ENCODE measurements around the gene A3GALT2.

The A3GALT2 gene

GRCh38 chr1:33348194-33348593 lies 27.3 kb upstream of the A3GALT2 start:
- peak overlapping the region; percentile 75 for H3K4me3 ChIP-seq (ENCODE audit: low read depth, low read length)
- in situ Hi-C loops (cut with HindIII; ENCODE audit: low sequenced_read_pairs): no loop called here
- TF ChIP-seq, protein P1, sequence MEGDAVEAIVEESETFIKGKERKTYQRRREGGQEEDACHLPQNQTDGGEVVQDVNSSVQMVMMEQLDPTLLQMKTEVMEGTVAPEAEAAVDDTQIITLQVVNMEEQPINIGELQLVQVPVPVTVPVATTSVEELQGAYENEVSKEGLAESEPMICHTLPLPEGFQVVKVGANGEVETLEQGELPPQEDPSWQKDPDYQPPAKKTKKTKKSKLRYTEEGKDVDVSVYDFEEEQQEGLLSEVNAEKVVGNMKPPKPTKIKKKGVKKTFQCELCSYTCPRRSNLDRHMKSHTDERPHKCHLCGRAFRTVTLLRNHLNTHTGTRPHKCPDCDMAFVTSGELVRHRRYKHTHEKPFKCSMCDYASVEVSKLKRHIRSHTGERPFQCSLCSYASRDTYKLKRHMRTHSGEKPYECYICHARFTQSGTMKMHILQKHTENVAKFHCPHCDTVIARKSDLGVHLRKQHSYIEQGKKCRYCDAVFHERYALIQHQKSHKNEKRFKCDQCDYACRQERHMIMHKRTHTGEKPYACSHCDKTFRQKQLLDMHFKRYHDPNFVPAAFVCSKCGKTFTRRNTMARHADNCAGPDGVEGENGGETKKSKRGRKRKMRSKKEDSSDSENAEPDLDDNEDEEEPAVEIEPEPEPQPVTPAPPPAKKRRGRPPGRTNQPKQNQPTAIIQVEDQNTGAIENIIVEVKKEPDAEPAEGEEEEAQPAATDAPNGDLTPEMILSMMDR (IDR thresholded peaks at IDR 0.05; ENCODE audit: low read depth, low read length, missing control alignments): no peak
- no peak for DNase-seq (ENCODE audit: low read depth)

GRCh38 chr1:33347650-33347992 lies 26.7 kb upstream of the A3GALT2 start:
- DNase-seq (ENCODE audit: low read depth): no peak
- in situ Hi-C loops (cut with HindIII; ENCODE audit: low sequenced_read_pairs): no loop called here
- H3K4me3 ChIP-seq (ENCODE audit: low read depth, low read length): peak overlapping the region; percentile 75
- TF ChIP-seq, protein P1 (IDR thresholded peaks at IDR 0.05; ENCODE audit: low read depth, low read length, missing control alignments): no peak

DNA sequence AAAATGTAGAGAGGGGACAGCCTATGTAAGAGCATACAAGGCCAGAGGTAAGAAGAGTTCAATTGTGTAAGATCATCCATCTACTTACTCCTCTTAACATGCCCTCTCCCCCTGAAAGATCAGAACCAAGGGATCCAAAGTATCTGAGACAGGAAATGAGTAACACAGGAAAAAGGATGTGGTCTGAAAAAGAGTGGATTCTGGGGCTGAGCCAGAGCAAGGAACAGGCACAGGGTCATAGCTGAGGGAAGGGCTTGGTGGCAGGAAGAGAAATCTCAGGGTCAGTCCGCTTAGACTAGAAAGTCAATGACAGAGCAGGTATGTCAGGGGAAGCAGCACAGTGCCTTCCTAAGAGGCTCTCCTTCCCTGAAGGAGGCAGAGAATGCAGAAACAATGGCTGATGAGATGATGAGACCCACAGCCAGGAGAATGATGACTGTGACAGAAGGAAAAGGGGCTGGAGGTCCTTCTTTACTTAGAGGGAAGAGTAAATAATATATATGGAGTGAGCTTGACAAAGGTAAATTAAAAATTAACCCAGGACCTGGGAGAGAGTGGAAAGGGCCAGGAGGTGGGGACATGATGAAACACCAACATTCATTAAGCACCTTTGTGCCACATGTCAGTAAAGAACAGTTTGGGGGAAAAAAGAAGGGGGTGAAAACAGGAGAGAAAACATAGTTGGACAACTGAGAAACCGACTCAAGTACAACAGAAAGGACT lies 26.2 kb upstream of the A3GALT2 start:
- DNase-seq (ENCODE audit: low read depth): peak; percentile 73
- H3K4me3 ChIP-seq (ENCODE audit: low read depth, low read length): peak overlapping the region; percentile 75
- TF ChIP-seq, protein P1 (IDR thresholded peaks at IDR 0.05; ENCODE audit: low read depth, low read length, missing control alignments): no peak
- in situ Hi-C loops (cut with HindIII; ENCODE audit: low sequenced_read_pairs): no loop called here

DNA sequence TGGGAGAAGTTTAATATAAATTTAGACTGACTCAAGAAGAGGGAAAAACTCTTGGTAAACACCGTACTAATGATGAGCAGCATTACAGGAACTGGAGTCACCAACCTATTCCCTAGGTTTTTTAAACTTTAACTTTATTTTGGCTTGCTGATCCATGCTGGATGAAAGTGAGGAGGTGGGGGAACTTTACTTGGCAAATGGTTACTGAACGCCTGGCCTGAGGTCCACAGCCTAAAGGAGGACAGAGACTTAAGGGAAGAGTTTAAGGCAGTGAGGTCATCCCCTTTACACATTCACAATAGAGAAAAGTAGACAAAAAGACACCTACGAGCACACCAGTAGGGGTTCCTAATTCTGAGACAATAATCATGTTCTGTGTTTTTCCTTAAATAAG lies 25.6 kb upstream of the A3GALT2 start:
- peak overlapping the region; percentile 75 for H3K4me3 ChIP-seq (ENCODE audit: low read depth, low read length)
- in situ Hi-C loops (cut with HindIII; ENCODE audit: low sequenced_read_pairs): no loop called here
- no peak for DNase-seq (ENCODE audit: low read depth)
- TF ChIP-seq, protein P1 (IDR thresholded peaks at IDR 0.05; ENCODE audit: low read depth, low read length, missing control alignments): no peak

DNA sequence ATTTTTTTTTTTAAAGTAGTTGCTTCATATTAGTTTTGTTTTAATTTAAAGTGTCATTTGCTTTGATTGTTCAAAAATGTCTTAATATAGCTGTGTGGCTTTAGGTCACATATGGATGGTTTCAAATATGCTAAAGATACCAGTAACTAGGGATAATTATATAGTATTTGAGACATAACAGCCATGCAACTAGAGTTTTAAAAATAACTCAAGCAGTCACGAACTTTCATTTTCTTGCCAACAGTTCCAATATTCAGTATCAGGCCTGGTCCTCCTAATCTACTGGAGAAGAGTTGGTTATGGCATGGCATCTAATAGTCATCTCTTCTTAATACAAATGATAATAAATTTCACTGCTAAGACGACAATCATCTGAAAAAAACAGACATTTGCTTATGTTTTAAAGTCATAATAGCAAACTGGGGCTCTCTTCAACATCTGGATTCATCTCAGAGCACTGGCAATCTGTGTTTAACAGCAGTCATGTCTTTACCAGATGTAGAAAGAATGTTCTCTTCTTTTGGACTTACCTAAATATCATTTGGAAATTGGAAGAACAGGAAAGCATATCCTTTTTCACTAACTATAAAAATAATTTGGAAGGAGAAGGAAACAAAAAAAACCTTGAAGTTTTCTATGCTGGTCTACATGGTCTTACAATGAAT lies 24.1 kb upstream of the A3GALT2 start:
- in situ Hi-C loops (cut with HindIII; ENCODE audit: low sequenced_read_pairs): no loop called here
- TF ChIP-seq, protein P1 (IDR thresholded peaks at IDR 0.05; ENCODE audit: low read depth, low read length, missing control alignments): no peak

DNA sequence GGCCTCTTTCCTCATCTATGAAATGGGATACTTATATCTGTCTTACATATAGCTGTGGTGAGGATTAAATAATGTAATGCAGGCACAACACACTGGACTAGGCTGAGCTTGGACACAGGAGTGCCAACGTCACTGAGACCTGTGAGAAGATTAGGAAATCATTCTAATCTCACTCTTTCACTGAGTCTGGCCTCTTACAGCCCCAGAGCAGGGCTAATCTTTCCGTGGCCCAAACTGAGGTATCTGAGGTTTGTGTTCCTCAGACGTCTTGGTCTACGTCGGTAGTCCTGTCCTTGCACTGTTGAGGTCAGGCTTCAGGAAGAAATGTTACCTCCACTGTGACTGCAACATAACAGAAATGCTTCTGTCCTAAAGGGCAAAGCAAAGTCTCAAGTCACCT lies 22.6 kb upstream of the A3GALT2 start:
- TF ChIP-seq, protein P1 (IDR thresholded peaks at IDR 0.05; ENCODE audit: low read depth, low read length, missing control alignments): no peak
- in situ Hi-C loops (cut with HindIII; ENCODE audit: low sequenced_read_pairs): no loop called here
- H3K4me3 ChIP-seq (ENCODE audit: low read depth, low read length): no peak overlapping the region
- no peak for DNase-seq (ENCODE audit: low read depth)

More for the DNA sequence above, 24.1 kb upstream of the A3GALT2 start:
- no peak overlapping the region for H3K4me3 ChIP-seq (ENCODE audit: low read depth, low read length)
- no peak for DNase-seq (ENCODE audit: low read depth)

Data from astrocyte of the cerebellum (primary cell).